ENCODE measurements around the gene STPG1. TPM values are rescaled to one million over a fixed set of nuclear protein-coding genes. Genes with fewer than 3 reads are reported as not detected.
A peak's percentile ranks its signal among the peaks of the same experiment; 100 is the strongest.

Gene STPG1
- total and polyA plus RNA-seq, 9 of the 15 experiments (the other 6 are each of a cell fraction or from before 2014, with no cell fraction given), result 5.0 to 11.9 (median 8.3) TPM

DNA sequence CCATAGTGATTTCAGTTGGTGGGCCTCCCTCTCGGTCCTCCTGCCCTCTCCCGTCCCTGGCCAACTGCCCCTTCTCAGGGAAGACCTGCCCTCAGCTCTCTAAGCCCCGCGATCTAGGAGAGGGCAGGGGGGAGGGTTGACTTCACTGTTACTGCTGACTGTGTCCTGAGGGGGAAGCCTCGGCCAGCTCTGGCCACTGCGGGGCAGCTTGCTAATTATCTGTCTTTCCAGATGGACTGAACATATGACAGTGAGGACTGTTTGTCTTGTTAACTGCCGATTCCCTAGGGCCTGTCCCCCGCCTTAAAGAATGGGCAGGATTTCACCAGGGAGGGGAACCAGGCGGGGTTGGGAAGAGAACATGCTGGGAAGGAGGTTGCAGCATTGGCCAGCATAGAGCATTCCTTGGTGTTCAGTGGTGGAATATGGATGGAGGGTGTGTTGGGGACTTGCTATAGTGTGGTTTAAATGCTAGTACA, 24.9 kb upstream of the STPG1 start (continued):
- no peak for TF ChIP-seq ZBTB33 (CRISPR knock-in tag; IDR thresholded peaks at IDR 0.05)
- TF ChIP-seq KLF1 (tag; IDR thresholded peaks at IDR 0.05), result no peak
- TF ChIP-seq BRD4 (IDR thresholded peaks at IDR 0.05), result no peak
- no peak for TF ChIP-seq TGIF2 (CRISPR knock-in tag; IDR thresholded peaks at IDR 0.05)
- no peak for TF ChIP-seq MED1 (CRISPR knock-in tag; IDR thresholded peaks at IDR 0.05; ENCODE audit: borderline replicate concordance)
- no peak for TF ChIP-seq ZNF408 (CRISPR knock-in tag; IDR thresholded peaks at IDR 0.05; ENCODE audit: low read depth)
- TF ChIP-seq ZNF766 (CRISPR knock-in tag; conservative IDR thresholded peaks at IDR 0.05), result no peak
- peak; percentile 18; the same call in 1 of the 2 replicates for TF ChIP-seq HDAC2 (IDR thresholded peaks at IDR 0.05)
- TF ChIP-seq HNRNPH1 (optimal IDR thresholded peaks at IDR 0.05; ENCODE audit: low read depth, low read length), result no peak
- 0 out of 2 replicates have a peak, but pooled peaks have one; percentile 24 for TF ChIP-seq SMARCC2 (IDR thresholded peaks at IDR 0.05; ENCODE audit: low read depth)
- peak; percentile 32; the same call in 1 of the 2 replicates for TF ChIP-seq ZBTB7A (IDR thresholded peaks at IDR 0.05; ENCODE audit: borderline replicate concordance, control insufficient read depth, low read depth, low read length)
- TF ChIP-seq ZNF551 (CRISPR knock-in tag; IDR thresholded peaks at IDR 0.05), result no peak
- TF ChIP-seq NFE2 (IDR thresholded peaks at IDR 0.05; ENCODE audit: low read depth), result no peak
- TF ChIP-seq ZNF76 (CRISPR knock-in tag; IDR thresholded peaks at IDR 0.05; ENCODE audit: borderline replicate concordance), result no peak
- peak; percentile 55 to 59 (median 56) for TF ChIP-seq CTCF (IDR thresholded peaks at IDR 0.05 in 2 of 3, conservative IDR thresholded peaks at IDR 0.05 in 1 of 3; ENCODE audit: insufficient read depth in 2 of 3, low read depth in 1 of 3, low read length in 3 of 3)
- no peak for TF ChIP-seq ZKSCAN3 (CRISPR knock-in tag; IDR thresholded peaks at IDR 0.05)
- peak; percentile 35; the same call in 1 of the 2 replicates for TF ChIP-seq PHF21A (IDR thresholded peaks at IDR 0.05; ENCODE audit: borderline replicate concordance, low read depth)
- TF ChIP-seq KLF13 (tag; IDR thresholded peaks at IDR 0.05; ENCODE audit: borderline replicate concordance, low read depth), result no peak
- no peak for TF ChIP-seq CEBPB (tag; IDR thresholded peaks at IDR 0.05)
- TF ChIP-seq MXI1 (IDR thresholded peaks at IDR 0.05; ENCODE audit: low read depth, low read length), result no peak
- TF ChIP-seq NR2C1 (IDR thresholded peaks at IDR 0.05), result no peak
- no peak for TF ChIP-seq NR2C1 (tag; IDR thresholded peaks at IDR 0.05)
- TF ChIP-seq, protein P1, sequence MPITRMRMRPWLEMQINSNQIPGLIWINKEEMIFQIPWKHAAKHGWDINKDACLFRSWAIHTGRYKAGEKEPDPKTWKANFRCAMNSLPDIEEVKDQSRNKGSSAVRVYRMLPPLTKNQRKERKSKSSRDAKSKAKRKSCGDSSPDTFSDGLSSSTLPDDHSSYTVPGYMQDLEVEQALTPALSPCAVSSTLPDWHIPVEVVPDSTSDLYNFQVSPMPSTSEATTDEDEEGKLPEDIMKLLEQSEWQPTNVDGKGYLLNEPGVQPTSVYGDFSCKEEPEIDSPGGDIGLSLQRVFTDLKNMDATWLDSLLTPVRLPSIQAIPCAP (CRISPR knock-in tag; IDR thresholded peaks at IDR 0.05; ENCODE audit: borderline replicate concordance), result no peak
- TF ChIP-seq ZNF436 (CRISPR knock-in tag; IDR thresholded peaks at IDR 0.05), result no peak
